Heart left ventricle (tissue), 16 donors: ENCODE data around the gene HYAL1. TPM values are rescaled to one million over a fixed set of nuclear protein-coding genes. Genes with fewer than 3 reads are reported as not detected.

Source experiments
- ATAC-seq, 4 donors: fragments of 200-7000 bp; cut with Tn5 transposase; one replicate each; pipeline ENCODE4 v1.9.1; 2020 to 2022; ENCODE audit warnings: moderate library complexity in 4 of 4, mild to moderate bottlenecking in 3 of 4, moderate number of reproducible peaks in 1 of 4
- DNase-seq, 5 donors: peaks; one replicate each; pipeline ENCODE4 v3.0.0-alpha.2; 2020
- H3K27ac ChIP-seq, 12 donors: fragments of 200-600 bp; sonication (generic) in 4 of 12; one replicate each; pipeline versions ENCODE4 v1.5.0 to v1.8.0; 2016 to 2022; ENCODE audit warnings: mild to moderate bottlenecking in 2 of 12
- H3K27me3 ChIP-seq, 9 donors: fragments of 200-600 bp; sonication (generic) in 2 of 9; one replicate each; pipeline versions ENCODE4 v1.5.1 to v1.8.0; 2016 to 2022; ENCODE audit warnings: mild to moderate bottlenecking in 3 of 9
- H3K36me3 ChIP-seq, 9 donors: fragments of 200-600 bp; sonication (generic) in 2 of 9; one replicate each; pipeline versions ENCODE4 v1.5.0 to v1.8.0; 2018 to 2022; ENCODE audit warnings: mild to moderate bottlenecking in 2 of 9
- H3K4me1 ChIP-seq, 12 donors: fragments of 200-600 bp; sonication (generic) in 4 of 12; one replicate each; pipeline versions ENCODE4 v1.5.0 to v1.8.0; 2016 to 2022; ENCODE audit warnings: mild to moderate bottlenecking in 3 of 12
- H3K4me3 ChIP-seq, 12 donors: fragments of 200-600 bp; sonication (generic) in 4 of 12; one replicate each; pipeline versions ENCODE4 v1.5.0 to v1.8.0; 2017 to 2022; ENCODE audit warnings: mild to moderate bottlenecking in 9 of 12, moderate library complexity in 4 of 12
- H3K9me3 ChIP-seq, 12 donors: fragments of 200-600 bp; sonication (generic) in 4 of 12; one replicate each; pipeline versions ENCODE4 v1.5.0 to v1.8.0; 2016 to 2022; ENCODE audit warnings: mild to moderate bottlenecking in 1 of 12
- POLR2A ChIP-seq, 2 donors: fragments of 450-650 bp; IDR thresholded peaks; one replicate each; pipeline ENCODE4 v1.6.1; 2017; ENCODE audit warnings: antibody characterized with exemption in 2 of 2, mild to moderate bottlenecking in 2 of 2, moderate library complexity in 2 of 2
- WGBS, 4 donors: extraction: QIAGEN DNeasy Blood & Tissue Kit in 2 of 4; methylation state at CpG; one replicate each; pipeline versions ENCODE4 v1.1.5 to v1.1.7; 2013 to 2018; 5-methylcytosine and 5-hydroxymethylcytosine counted together
- intact Hi-C, 10 donors: fragments of 100-400 bp; cut with DNase I; formaldehyde crosslinking; loops; one replicate each; pipeline versions ENCODE4 v1.11.1 to v1.14.2; 2022
- polyA plus RNA-seq, 2 donors: library from polyadenylated mRNA; stranded (reverse); fragments of 200-250 nt; gene quantifications; one replicate each; pipeline ENCODE4 v1.2.3, GENCODE V29; 2013
- total RNA-seq, 9 donors: library from RNA; depleted of rRNA in 2 of 9; stranded (reverse); fragments of >200 nt in 2 of 9; fragmentation: NEBNext Ultra II Directional in 3 of 9; extraction: Animal tissue kit (Norgen Biotek cat#: 25700) in 3 of 9; gene quantifications; one replicate each; pipeline versions ENCODE4 v1.1.0 to v1.2.4, GENCODE V29; 2016 to 2023
- TF ChIP-seq, protein P1 (sequence below), 12 donors: fragments of 200-600 bp; sonication (generic) in 4 of 12; IDR thresholded peaks; one replicate each; pipeline versions ENCODE4 v1.5.0 to v1.8.0; 2018 to 2022; ENCODE audit warnings: antibody characterized with exemption in 12 of 12, mild to moderate bottlenecking in 5 of 12
- donor health status: ischemic (EF 13 %, LVEDD 7.1; RV severe dilation, severe dysfunction).
- donor health status: healthy with polysubstance abuse.
- donor health status: DM: no; HTN: yes; CAD: no.
- donor health status: DM: no; HTN: no; CAD: no.
- donor health status: ischemic (EF 25% LVEDD 6.9; RV normal size, moderate dysfunction).
- donor health status: ischemic (EF 25% LVEDD 5.7; RV mildly dilated, moderate dysfunction).
- donor health status: healthy.
- donor health status: DM: yes; HTN: yes; CAD: no.
- donor health status: ischemic (EF 35%, LVEDD 5.7; RV mildly dilated, moderate dysfunction).
- donor health status: nonischemic (EF 11% LVEDD 7.7; RV severe dilation, severe dysfunction).
- donor health status: DM: yes; HTN: yes; CAD: no.
- donor health status: PGD.
- donor health status: ischemic (EF 29% LVEDD 5.4; RV normal size, mild dysfunction).
- donor health status: nonischemic (EF 23%, LVEDD 6.1; RV moderate dilation, normal function).

The HYAL1 gene
- total and polyA plus RNA-seq, 11 donors: 36.9 to 99.7 (median 57.8) TPM

DNA sequence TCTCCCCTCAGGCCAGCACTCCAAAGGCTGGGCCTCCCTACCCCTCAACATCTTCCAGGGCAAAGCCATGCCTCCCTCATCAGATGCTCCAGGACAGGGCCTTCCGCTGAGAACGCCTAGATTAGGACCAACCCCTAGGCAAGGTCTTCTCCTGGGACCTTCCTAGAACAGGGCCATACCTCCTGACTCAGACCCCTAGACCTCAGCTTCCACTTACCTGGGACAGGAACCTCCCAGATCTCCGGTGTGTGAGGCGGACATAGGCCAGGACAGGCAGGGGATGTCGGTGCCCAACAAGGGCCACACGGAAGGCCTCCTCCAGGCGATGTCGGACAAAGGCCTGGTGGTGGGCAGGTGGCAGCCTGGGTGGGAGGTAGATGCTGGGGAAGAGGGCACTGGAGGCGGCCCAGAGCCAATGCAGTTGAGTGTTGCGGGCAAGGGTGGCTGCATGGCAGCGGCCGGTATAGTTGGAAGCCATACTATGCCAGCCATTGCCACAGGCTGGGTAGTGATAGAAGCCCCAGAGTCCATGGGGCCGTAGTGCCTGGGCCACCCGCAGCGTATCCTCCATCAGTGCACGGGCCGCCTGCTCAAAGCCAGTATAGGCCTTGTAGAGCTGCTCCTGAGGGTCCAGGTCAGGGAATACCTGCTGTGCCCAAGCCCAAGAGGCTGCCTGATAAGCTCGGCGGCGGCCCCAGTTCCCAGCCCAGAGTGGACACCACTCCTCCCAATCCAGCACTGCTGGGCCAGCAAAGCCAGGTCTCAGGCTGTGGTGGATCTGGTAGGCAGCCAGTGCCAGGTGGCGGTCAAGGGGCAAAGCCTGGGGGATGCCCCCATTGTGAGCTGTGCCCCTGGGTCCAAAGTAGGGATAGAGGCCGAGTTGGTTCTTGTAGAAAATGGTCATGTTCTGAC lies 8.6 kb downstream of the HYAL1 start:
- ATAC-seq (no peak), DNase-seq (peak in 1 of 5 donors; percentile 9)
- no peaks in the 10 kb centered on the region for H3K9me3 ChIP-seq
- H3K36me3 ChIP-seq: peaks cover 0 to 14% (median 5%) of the 10 kb centered on the region in 9 donors
- no peaks in the 10 kb centered on the region for H3K27me3 ChIP-seq
- no peak overlapping the region for H3K27ac ChIP-seq
- WGBS, 4 donors: 90 to 93% (median 92%) methylated on average over 18 to 22 of the region's 22 CpGs
- TF ChIP-seq, protein P1, sequence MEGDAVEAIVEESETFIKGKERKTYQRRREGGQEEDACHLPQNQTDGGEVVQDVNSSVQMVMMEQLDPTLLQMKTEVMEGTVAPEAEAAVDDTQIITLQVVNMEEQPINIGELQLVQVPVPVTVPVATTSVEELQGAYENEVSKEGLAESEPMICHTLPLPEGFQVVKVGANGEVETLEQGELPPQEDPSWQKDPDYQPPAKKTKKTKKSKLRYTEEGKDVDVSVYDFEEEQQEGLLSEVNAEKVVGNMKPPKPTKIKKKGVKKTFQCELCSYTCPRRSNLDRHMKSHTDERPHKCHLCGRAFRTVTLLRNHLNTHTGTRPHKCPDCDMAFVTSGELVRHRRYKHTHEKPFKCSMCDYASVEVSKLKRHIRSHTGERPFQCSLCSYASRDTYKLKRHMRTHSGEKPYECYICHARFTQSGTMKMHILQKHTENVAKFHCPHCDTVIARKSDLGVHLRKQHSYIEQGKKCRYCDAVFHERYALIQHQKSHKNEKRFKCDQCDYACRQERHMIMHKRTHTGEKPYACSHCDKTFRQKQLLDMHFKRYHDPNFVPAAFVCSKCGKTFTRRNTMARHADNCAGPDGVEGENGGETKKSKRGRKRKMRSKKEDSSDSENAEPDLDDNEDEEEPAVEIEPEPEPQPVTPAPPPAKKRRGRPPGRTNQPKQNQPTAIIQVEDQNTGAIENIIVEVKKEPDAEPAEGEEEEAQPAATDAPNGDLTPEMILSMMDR (IDR thresholded peaks at IDR 0.05): no peak
- no peak for TF ChIP-seq POLR2A (IDR thresholded peaks at IDR 0.05)
- intact Hi-C loops: loop anchor here in 2 of 10 donors (5.0 to 10.0 kb wide), 2 partner anchors 33 to 360 kb away; partner anchors contain the start of gene TUSC2 (in 1 of the 2)
- peaks cover 4 to 49% (median 36%) of the 10 kb centered on the region in 12 donors for H3K4me1 ChIP-seq
- no peak overlapping the region for H3K4me3 ChIP-seq

DNA sequence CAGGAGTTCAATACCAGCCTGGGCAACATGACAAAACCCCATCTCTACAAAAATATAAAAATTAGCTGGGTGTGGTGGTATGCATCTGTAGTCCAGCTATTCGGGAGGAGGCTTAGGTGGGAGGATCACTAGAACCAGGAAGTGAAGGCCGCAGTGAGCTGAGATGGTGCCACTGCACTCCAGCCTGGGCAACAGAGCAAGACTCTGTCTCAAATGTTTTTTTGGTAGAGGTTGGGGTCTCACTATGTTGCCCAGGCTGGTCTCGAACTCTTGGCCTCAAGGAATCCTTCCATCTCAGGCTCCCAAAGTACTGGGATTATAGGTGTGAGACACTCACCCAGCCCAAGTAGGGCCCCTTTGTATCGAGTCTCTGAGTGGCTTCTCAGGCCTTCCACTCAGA lies 9.3 kb downstream of the HYAL1 start:
- 74 to 87% (median 85%) methylated on average over 4 of the region's 4 CpGs for WGBS, 4 donors
- intact Hi-C loops: loop anchor here in 2 of 10 donors (5.0 to 10.0 kb wide), 2 partner anchors 33 to 359 kb away; partner anchors contain the start of gene TUSC2 (in 1 of the 2)
- TF ChIP-seq POLR2A (IDR thresholded peaks at IDR 0.05): no peak
- TF ChIP-seq, protein P1 (IDR thresholded peaks at IDR 0.05): no peak

DNA sequence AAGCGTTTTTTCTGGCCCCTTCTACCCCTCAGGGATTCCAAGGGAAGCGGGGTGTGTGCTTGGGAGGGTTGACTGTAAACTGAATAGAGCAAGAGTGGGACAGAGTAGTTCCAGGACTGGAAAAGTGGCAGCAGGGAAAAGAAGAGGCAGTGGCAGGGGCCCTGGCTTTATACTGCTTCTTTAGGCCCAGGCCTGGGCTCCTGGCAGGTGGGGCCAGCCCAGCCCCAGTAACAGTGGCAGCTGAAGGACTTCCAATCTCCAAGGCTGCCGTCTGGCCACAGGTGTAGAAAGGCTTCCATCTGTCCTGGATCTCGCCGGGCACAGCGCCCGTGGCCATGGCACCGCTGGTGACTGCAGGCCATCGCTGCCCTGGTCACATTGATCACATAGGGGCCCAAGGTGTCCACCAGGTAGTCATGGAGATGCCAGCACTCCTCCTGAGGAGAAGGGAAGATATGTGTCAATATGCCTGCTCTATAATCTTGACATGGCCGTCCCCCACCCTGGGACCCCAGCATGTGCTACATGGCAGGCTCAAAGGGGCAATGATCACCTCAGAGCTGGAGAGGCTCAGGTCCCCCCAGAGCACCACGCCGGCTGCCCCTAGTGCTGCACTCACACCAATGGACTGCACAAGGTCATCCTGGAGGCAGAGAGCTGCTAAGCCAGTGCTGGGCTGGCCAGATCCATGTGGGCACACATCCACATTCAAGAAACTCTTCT lies 10.1 kb downstream of the HYAL1 start:
- H3K27me3 ChIP-seq: no peaks in the 10 kb centered on the region
- peaks cover 3 to 29% (median 19%) of the 10 kb centered on the region in 9 donors for H3K36me3 ChIP-seq
- intact Hi-C loops: loop anchor here in 2 of 10 donors (5.0 to 10.0 kb wide), 2 partner anchors 34 to 358 kb away; partner anchors contain the start of gene TUSC2 (in 1 of the 2)
- peak overlapping the region; percentile 69 to 96 (median 84) for H3K27ac ChIP-seq
- ATAC-seq (no peak), DNase-seq (peak in 3 of 5 donors; percentile 11 to 41 (median 29))
- 75 to 79% (median 78%) methylated on average over 11 to 12 of the region's 12 CpGs for WGBS, 4 donors
- TF ChIP-seq POLR2A (IDR thresholded peaks at IDR 0.05): no peak
- TF ChIP-seq, protein P1 (IDR thresholded peaks at IDR 0.05): no peak
- H3K9me3 ChIP-seq: no peaks in the 10 kb centered on the region
- peak overlapping the region in 9 of 12 donors; percentile 53 to 99 (median 89) for H3K4me3 ChIP-seq
- peaks cover 4 to 41% (median 27%) of the 10 kb centered on the region in 12 donors for H3K4me1 ChIP-seq

More for the DNA sequence above, 9.3 kb downstream of the HYAL1 start:
- peaks cover 0 to 20% (median 11%) of the 10 kb centered on the region in 9 donors for H3K36me3 ChIP-seq
- no peaks in the 10 kb centered on the region for H3K9me3 ChIP-seq
- ATAC-seq: no peak
- peaks cover 4 to 48% (median 34%) of the 10 kb centered on the region in 12 donors for H3K4me1 ChIP-seq
- H3K27me3 ChIP-seq: no peaks in the 10 kb centered on the region
- no peak overlapping the region for H3K27ac ChIP-seq
- no peak overlapping the region for H3K4me3 ChIP-seq
- no peak for DNase-seq
